NOMO-1 treated with DMSO at 0.1 percent for 48 hours (cell line): ENCODE measurements around the gene ZNF595.
A peak's percentile ranks its signal among the peaks of the same experiment; 100 is the strongest.
"Not testable (repeated sequence)": the region's sequence is repeated elsewhere in the genome, so short reads cannot be mapped to it uniquely, and the experiment has no call there.

Experiments
- DNase-seq: peaks from one replicate; lab custom pipeline; 2025; ENCODE audit not compliant: unreplicated experiment; lab: John Stamatoyannopoulos, UW

ZNF595 gene

DNA sequence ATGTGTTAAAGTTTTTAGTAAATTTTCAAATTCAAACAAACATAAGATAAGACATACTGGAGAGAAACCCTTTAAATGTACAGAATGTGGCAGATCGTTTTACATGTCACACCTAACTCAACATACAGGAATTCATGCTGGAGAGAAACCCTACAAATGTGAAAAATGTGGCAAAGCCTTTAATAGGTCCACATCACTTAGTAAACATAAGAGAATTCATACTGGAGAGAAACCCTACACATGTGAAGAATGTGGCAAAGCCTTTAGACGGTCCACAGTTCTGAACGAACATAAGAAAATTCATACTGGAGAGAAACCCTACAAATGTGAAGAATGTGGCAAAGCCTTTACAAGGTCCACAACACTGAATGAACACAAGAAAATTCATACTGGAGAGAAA is 32.8 kb downstream of the ZNF595 start:
- no peak for DNase-seq

DNA sequence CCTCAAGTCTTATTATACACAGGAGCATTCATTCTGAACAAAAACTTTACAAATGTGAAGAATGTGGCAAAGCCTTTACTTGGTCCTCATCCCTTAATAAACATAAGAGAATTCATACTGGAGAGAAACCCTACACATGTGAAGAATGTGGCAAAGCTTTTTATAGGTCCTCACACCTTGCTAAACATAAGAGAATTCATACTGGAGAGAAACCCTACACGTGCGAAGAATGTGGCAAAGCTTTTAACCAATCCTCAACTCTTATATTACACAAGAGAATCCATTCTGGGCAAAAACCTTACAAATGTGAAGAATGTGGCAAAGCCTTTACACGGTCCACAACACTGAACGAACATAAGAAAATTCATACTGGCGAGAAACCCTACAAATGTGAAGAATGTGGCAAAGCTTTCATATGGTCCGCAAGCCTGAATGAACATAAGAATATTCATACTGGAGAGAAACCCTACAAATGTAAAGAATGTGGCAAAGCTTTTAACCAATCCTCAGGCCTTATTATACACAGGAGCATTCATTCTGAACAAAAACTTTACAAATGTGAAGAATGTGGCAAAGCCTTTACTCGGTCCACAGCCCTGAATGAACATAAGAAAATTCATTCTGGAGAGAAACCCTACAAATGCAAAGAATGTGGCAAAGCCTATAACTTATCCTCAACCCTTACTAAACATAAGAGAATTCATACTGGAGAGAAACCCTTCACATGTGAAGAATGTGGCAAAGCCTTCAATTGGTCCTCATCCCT is 33.6 kb downstream of the ZNF595 start:
- DNase-seq: not testable (repeated sequence)

GRCh38 chr4:98386-98785 is 45.3 kb downstream of the ZNF595 start:
- DNase-seq: no peak

GRCh38 chr4:99863-100262 is 46.7 kb downstream of the ZNF595 start:
- DNase-seq: no peak

- no peak for DNase-seq
These were observed 53.9 kb downstream of the ZNF595 start for GRCh38 chr4:107083-107443.

DNA sequence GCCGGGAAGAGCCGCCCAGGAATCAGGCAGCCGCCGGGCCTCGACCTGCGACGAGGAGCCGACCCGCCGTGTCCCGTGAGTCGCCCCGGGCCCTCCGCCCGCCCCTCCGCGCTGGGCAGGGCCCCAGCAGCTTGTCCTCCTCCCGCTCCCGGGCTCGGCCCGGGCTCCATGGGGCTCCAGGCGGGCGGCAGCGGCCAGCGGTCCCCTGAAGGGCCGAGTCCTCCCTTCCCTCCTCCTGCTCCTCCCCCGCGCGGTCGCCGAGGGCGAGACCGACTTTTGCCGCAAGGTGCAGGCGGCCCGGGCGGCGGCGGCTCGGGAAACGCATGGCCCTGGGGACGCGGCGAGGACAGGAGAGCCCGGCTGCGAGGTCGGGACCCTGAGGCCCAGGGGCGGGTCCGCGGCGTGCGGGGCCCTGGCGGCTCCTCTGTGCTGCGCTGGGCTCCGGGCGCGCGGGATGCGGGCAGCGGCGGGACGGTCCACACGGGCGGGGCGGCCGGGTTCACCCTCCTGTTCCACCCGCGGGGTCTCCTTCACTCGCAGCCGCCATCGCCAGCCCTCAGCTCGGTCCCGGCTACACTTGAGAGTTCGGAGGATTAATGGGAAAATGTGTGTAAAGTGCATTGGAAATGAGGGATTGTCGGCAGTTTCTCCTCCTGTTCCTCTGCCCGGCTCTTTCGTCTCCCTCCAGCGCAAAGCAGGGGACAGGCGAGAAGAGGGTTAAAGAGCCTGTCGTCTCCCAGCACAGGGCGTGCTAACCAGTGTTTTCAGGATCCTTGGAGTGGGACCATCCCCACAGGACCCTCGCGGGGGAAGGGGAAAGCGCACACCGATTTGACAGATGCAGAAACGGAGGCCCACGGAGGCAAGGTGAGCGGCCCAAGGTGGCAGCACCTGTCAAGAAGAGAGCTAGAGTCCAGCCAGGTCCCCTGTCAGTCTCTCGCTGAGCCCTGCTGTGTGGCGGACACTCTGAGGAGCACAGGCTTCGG is 54.6 kb downstream of the ZNF595 start:
- DNase-seq: no peak

- DNase-seq: no peak
These were observed 59.6 kb downstream of the ZNF595 start for GRCh38 chr4:112771-113170.

GRCh38 chr4:113732-114131 is 60.6 kb downstream of the ZNF595 start:
- DNase-seq: no peak

- DNase-seq: no peak
These were observed 61.0 kb downstream of the ZNF595 start for GRCh38 chr4:114149-114548.

DNA sequence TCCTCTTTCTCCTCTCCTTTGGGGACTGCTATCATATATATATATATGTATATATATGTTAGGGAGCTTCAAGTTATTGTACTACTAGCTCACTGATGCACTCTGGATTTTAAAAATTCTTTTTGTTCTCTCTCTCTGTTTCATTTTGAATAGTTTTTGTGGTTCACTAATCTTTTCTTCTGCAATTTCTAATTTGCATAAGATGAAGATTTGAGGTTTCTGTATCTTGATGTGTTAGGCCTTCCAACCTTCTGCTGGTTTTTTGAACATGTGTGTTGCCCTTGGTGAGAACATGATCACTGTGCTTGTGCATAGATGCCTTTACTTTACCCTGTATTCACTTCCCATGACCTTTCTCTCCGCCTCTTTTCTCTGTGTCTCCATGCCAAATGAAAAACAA is 63.4 kb downstream of the ZNF595 start:
- no peak for DNase-seq

DNA sequence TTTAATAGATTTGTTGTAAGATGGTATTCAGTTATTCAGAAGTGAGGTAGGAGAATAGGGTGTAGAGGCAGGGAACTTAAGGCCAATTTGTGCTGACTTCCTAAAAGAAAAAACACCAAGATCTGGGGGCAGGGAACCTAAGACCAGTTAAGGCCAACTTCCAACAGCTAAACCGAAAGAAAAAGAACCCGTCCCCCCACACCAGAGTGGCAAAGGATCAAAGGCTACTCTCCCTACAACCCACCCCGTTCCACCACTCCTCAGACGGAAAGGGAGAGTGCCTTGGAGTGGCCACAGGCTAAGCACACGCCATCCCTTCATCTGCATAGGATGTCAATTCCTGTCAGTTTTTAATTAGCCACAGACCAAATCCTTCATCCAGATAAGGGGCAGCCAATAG is 67.5 kb downstream of the ZNF595 start:
- no peak for DNase-seq

DNA sequence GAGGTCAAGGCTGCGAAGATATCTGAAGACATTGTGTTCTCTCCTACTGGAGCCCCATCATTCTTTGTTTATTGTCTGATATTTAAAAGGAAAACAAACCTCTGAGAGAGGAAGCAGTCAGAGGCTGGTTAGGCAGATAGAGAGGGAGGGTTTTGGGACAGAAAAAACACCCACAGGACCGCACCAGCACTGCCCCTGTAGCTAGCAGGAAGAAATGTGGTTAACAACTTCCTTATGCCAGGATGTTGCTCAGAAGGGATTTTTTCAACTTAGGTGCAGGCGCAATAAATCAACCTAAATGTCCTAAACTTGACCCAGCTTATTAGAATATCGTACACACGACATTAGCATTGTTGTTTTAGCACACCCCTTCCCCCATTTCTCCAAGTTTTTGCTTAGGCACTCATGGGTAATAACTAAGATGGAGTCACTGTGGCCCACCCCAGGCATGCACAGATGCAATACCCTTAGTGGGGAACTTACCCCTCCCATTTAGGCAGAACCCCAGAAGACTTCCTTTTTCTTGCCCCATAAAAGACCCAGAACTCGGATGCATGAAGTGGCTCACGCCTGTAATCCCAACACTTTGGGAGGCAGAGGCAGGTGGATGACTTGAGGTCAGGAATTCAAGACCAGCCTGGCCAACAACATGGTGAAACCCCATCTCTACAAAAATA is 68.4 kb downstream of the ZNF595 start:
- peak; percentile 70 for DNase-seq

- not testable (repeated sequence) for DNase-seq
These were observed 70.8 kb downstream of the ZNF595 start for GRCh38 chr4:123922-124274.

GRCh38 chr4:124275-125081 is 71.4 kb downstream of the ZNF595 start, which contains the start of gene ZNF718:
Gene ZNF718 (plus strand): TSS chr4:124501. CDS start chr4:124671, 170 bp downstream.
- DNase-seq: peak; percentile 96

- DNase-seq: peak; percentile 39
These were observed 72.1 kb downstream of the ZNF595 start for GRCh38 chr4:125091-125771.

GRCh38 chr4:125833-126232 is 72.7 kb downstream of the ZNF595 start:
- no peak for DNase-seq

- no peak for DNase-seq
These were observed 79.4 kb downstream of the ZNF595 start for GRCh38 chr4:132483-132882.
